Gastrocnemius medialis (tissue), 4 donors: ENCODE data around the gene FLNB. TPM values are rescaled to one million over a fixed set of nuclear protein-coding genes. Genes with fewer than 3 reads are reported as not detected.

Source experiments
- ATAC-seq, 2 donors: fragments of 150-250 bp; one replicate each; pipeline ENCODE4 v1.9.1; 2016
- DNase-seq, 2 donors: peaks; one replicate each; pipeline ENCODE4 v3.0.0-alpha.2; 2019
- H3K27ac ChIP-seq, 4 donors: fragments of 200-600 bp; sonication (generic); 1 replicate in 1 of 4; 2 replicates in 3 of 4; pipeline ENCODE4 v1.5.1; 2016 to 2018; ENCODE audit warnings: mild to moderate bottlenecking in 2 of 4, moderate library complexity in 1 of 4
- H3K27me3 ChIP-seq, 3 donors: fragments of 200-600 bp; sonication (generic) in 2 of 3; 1 replicate in 1 of 3; 2 replicates in 2 of 3; pipeline versions ENCODE4 v1.5.1 to v1.6.0; 2016 to 2019; ENCODE audit warnings: mild to moderate bottlenecking in 1 of 3, moderate library complexity in 1 of 3
- H3K36me3 ChIP-seq, 2 donors: fragments of 200-600 bp; sonication (generic) in 1 of 2; one replicate each; pipeline ENCODE4 v1.5.1; 2017 to 2018
- H3K4me1 ChIP-seq, 2 donors: fragments of 200-600 bp; sonication (generic) in 1 of 2; one replicate each; pipeline ENCODE4 v1.5.1; 2016 to 2017; ENCODE audit warnings: mild to moderate bottlenecking in 2 of 2
- H3K4me3 ChIP-seq, 4 donors: fragments of 200-600 bp; sonication (generic) in 3 of 4; 1 replicate in 1 of 4; 2 replicates in 3 of 4; pipeline ENCODE4 v1.5.1; 2016 to 2019; ENCODE audit warnings: mild to moderate bottlenecking in 2 of 4
- H3K9me3 ChIP-seq, 3 donors: fragments of 200-600 bp; sonication (generic) in 2 of 3; 1 replicate in 1 of 3; 2 replicates in 2 of 3; pipeline ENCODE4 v1.5.1; 2016 to 2019
- POLR2A ChIP-seq, 2 donors: fragments of 450-650 bp; IDR thresholded peaks; one replicate each; pipeline ENCODE4 v1.6.1; 2017; ENCODE audit warnings: antibody characterized with exemption in 2 of 2, mild to moderate bottlenecking in 2 of 2, moderate library complexity in 2 of 2
- in situ Hi-C, 4 donors: fragments of 200-750 bp; cut with MboI; loops; one replicate each; pipeline versions ENCODE4 v1.15.0 to v1.8.0; 2017; ENCODE audit warnings: low sequenced_read_pairs in 4 of 4
- intact Hi-C: fragments of 100-400 bp; cut with DNase I; formaldehyde crosslinking; loops from one replicate; pipeline ENCODE4 v1.15.1; 2023; ENCODE audit warnings: low total_unique reads
- total RNA-seq, 4 donors: library from RNA; depleted of rRNA; stranded (reverse); fragments of >200 nt; gene quantifications; one replicate each; pipeline versions ENCODE4 v1.1.0 to v1.2.3, GENCODE V29; 2016
- TF ChIP-seq, protein P1 (sequence below), 5 experiments: fragments of 450-650 bp in 3 of 5; fragments of 200-600 bp in 2 of 5; sonication (generic) in 2 of 5; IDR thresholded peaks in 4 of 5; conservative IDR thresholded peaks in 1 of 5; 1 replicate in 4 of 5; 2 replicates in 1 of 5; pipeline ENCODE4 v1.5.1; 2016 to 2019; ENCODE audit warnings: antibody characterized with exemption in 5 of 5, mild to moderate bottlenecking in 3 of 5, moderate library complexity in 3 of 5

Gene FLNB
- total RNA-seq, 4 donors from 2014 or later = 10.9 to 21.5 (median 12.0) TPM

DNA sequence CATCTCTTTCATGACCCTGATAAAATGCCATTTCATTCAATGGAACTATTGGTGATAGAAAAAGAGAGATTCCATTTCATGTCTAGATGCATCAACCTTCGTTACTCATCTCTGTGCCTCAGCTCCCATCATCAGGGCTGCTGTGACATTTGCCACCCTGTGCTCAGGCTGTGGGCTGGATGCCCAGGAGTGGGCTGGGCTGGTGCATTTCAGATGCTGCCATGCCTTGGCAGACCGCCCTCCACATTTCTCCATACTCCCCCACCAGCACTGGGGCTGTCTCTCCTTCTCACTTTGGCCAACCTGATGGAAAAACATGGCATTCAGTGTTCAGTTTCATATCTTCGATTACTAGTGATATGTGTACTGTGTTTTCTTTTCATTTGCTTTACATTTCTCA lies 143.4 kb downstream of the FLNB start:
- intact Hi-C loops = no loop called here
- TF ChIP-seq POLR2A (IDR thresholded peaks at IDR 0.05) = no peak
- TF ChIP-seq, protein P1, sequence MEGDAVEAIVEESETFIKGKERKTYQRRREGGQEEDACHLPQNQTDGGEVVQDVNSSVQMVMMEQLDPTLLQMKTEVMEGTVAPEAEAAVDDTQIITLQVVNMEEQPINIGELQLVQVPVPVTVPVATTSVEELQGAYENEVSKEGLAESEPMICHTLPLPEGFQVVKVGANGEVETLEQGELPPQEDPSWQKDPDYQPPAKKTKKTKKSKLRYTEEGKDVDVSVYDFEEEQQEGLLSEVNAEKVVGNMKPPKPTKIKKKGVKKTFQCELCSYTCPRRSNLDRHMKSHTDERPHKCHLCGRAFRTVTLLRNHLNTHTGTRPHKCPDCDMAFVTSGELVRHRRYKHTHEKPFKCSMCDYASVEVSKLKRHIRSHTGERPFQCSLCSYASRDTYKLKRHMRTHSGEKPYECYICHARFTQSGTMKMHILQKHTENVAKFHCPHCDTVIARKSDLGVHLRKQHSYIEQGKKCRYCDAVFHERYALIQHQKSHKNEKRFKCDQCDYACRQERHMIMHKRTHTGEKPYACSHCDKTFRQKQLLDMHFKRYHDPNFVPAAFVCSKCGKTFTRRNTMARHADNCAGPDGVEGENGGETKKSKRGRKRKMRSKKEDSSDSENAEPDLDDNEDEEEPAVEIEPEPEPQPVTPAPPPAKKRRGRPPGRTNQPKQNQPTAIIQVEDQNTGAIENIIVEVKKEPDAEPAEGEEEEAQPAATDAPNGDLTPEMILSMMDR (IDR thresholded peaks at IDR 0.05 in 4 of 5, conservative IDR thresholded peaks at IDR 0.05 in 1 of 5) = no peak
- ATAC-seq = no peak
- no peak overlapping the region for H3K27ac ChIP-seq
- H3K4me1 ChIP-seq = no peaks in the 10 kb centered on the region
- no peak overlapping the region for H3K4me3 ChIP-seq
- H3K9me3 ChIP-seq = no peaks in the 10 kb centered on the region
- H3K36me3 ChIP-seq = no peaks in the 10 kb centered on the region
- DNase-seq = no peak
- in situ Hi-C loops = no loop called here
- H3K27me3 ChIP-seq = no peaks in the 10 kb centered on the region

GRCh38 chr3:58152225-58153015 lies 144.2 kb downstream of the FLNB start:
- Histone ChIP-seq H3K36me3 (no peaks in the 10 kb centered on the region), H3K4me3 (no peak overlapping the region), H3K27ac (no peak overlapping the region), H3K27me3 (no peaks in the 10 kb centered on the region), H3K4me1 (no peaks in the 10 kb centered on the region), H3K9me3 (no peaks in the 10 kb centered on the region)
- DNase-seq (no peak), ATAC-seq (no peak)
- in situ Hi-C loops = no loop called here
- intact Hi-C loops = no loop called here
- TF ChIP-seq POLR2A (IDR thresholded peaks at IDR 0.05) = no peak
- TF ChIP-seq, protein P1 (IDR thresholded peaks at IDR 0.05 in 4 of 5, conservative IDR thresholded peaks at IDR 0.05 in 1 of 5) = no peak

GRCh38 chr3:58153371-58153770 lies 145.1 kb downstream of the FLNB start:
- in situ Hi-C loops = no loop called here

GRCh38 chr3:58154626-58155449 lies 146.6 kb downstream of the FLNB start:
- no peaks in the 10 kb centered on the region for H3K36me3 ChIP-seq

More at GRCh38 chr3:58153371-58153770, 145.1 kb downstream of the FLNB start:
- no peak overlapping the region for H3K4me3 ChIP-seq
- H3K4me1 ChIP-seq = no peaks in the 10 kb centered on the region
- no peaks in the 10 kb centered on the region for H3K9me3 ChIP-seq
- no peak for ATAC-seq
- no peak overlapping the region for H3K27ac ChIP-seq
- H3K36me3 ChIP-seq = no peaks in the 10 kb centered on the region
- no peak for TF ChIP-seq POLR2A (IDR thresholded peaks at IDR 0.05)
- TF ChIP-seq, protein P1 (IDR thresholded peaks at IDR 0.05 in 4 of 5, conservative IDR thresholded peaks at IDR 0.05 in 1 of 5) = no peak
- H3K27me3 ChIP-seq = no peaks in the 10 kb centered on the region
- DNase-seq = no peak
- intact Hi-C loops = no loop called here

More at GRCh38 chr3:58154626-58155449, 146.6 kb downstream of the FLNB start:
- ATAC-seq (no peak), DNase-seq (no peak)
- no peak overlapping the region for H3K4me3 ChIP-seq
- in situ Hi-C loops (no loop called here), intact Hi-C loops (no loop called here)
- TF ChIP-seq POLR2A (IDR thresholded peaks at IDR 0.05) = no peak
- TF ChIP-seq, protein P1 (IDR thresholded peaks at IDR 0.05 in 4 of 5, conservative IDR thresholded peaks at IDR 0.05 in 1 of 5) = no peak
- H3K27ac ChIP-seq = no peak overlapping the region
- no peaks in the 10 kb centered on the region for H3K4me1 ChIP-seq
- no peaks in the 10 kb centered on the region for H3K27me3 ChIP-seq
- no peaks in the 10 kb centered on the region for H3K9me3 ChIP-seq
